Colonic mucosa (tissue), 4 donors: ENCODE results near the gene WFDC1. TPM values are rescaled to one million over a fixed set of nuclear protein-coding genes. Genes with fewer than 3 reads are reported as not detected.
A peak's percentile ranks its signal among the peaks of the same experiment; 100 is the strongest.

Experiments used
- DNase-seq: peaks from one replicate; pipeline ENCODE4 v3.0.0-alpha.2; 2020
- H3K27ac ChIP-seq: fragments of 200-600 bp; one replicate; pipeline ENCODE4 v1.8.0; 2021
- H3K27me3 ChIP-seq: fragments of 200-600 bp; one replicate; pipeline ENCODE4 v1.8.0; 2021
- H3K36me3 ChIP-seq: fragments of 200-600 bp; one replicate; pipeline ENCODE4 v1.8.0; 2021
- H3K4me1 ChIP-seq: fragments of 200-600 bp; one replicate; pipeline ENCODE4 v1.8.0; 2021; ENCODE audit warnings: mild to moderate bottlenecking
- H3K4me3 ChIP-seq: fragments of 200-600 bp; one replicate; pipeline ENCODE4 v1.8.0; 2021
- H3K9ac ChIP-seq, 2 donors: one replicate each; pipeline ENCODE4 v1.7.0; 2013; ENCODE audit warnings: control low read depth in 2 of 2, low read depth in 2 of 2, low read length in 2 of 2
- H3K9me3 ChIP-seq: fragments of 200-600 bp; one replicate; pipeline ENCODE4 v1.8.0; 2021
- intact Hi-C: fragments of 100-400 bp; cut with DNase I; formaldehyde crosslinking; loops from one replicate; pipeline ENCODE4 v1.14.1; 2022
- total RNA-seq, 2 donors: library from RNA; stranded (reverse); fragmentation: NEBNext Ultra II Directional in 1 of 2; extraction: Animal tissue kit (Norgen Biotek cat#: 25700) in 1 of 2; gene quantifications; one replicate each; pipeline ENCODE4 v1.2.1, GENCODE V29; 2021
- TF ChIP-seq, protein P1 (sequence below): fragments of 200-600 bp; IDR thresholded peaks from one replicate; pipeline ENCODE4 v1.8.0; 2022; ENCODE audit warnings: antibody characterized with exemption, mild to moderate bottlenecking
- donor health status: healthy.
- donor health status: DM: no; HTN: no; CAD: no.
- donor health status: DM: no; HTN: no; CAD: no.

The WFDC1 gene
- total RNA-seq, 2 donors from 2014 or later = 4.4 to 17.4 TPM

DNA sequence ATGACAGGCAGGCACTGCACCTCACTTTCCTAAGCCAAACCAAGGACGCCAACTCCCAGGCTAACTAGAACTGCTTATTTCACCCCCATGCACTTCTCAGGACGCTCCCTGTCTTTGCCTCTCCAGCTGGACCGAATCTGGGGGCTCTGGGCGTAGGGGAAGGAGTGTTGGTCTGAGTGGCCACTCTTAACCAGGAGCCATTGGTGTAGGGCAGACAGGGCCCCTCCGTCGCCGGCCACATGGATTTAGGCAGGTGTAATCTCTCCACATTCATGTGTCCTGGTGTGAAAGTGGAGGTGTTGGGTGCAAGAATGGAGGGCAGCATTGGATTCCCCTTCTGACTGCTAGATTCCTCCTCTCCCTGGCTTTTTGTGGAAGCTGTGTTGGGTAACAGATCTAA is 83.4 kb downstream of the WFDC1 start:
- Histone ChIP-seq H3K27me3 (no peaks in the 10 kb centered on the region), H3K27ac (no peak overlapping the region), H3K4me1 (no peaks in the 10 kb centered on the region), H3K9me3 (no peaks in the 10 kb centered on the region), H3K36me3 (no peaks in the 10 kb centered on the region), H3K9ac (no peak overlapping the region), H3K4me3 (no peak overlapping the region)
- TF ChIP-seq, protein P1, sequence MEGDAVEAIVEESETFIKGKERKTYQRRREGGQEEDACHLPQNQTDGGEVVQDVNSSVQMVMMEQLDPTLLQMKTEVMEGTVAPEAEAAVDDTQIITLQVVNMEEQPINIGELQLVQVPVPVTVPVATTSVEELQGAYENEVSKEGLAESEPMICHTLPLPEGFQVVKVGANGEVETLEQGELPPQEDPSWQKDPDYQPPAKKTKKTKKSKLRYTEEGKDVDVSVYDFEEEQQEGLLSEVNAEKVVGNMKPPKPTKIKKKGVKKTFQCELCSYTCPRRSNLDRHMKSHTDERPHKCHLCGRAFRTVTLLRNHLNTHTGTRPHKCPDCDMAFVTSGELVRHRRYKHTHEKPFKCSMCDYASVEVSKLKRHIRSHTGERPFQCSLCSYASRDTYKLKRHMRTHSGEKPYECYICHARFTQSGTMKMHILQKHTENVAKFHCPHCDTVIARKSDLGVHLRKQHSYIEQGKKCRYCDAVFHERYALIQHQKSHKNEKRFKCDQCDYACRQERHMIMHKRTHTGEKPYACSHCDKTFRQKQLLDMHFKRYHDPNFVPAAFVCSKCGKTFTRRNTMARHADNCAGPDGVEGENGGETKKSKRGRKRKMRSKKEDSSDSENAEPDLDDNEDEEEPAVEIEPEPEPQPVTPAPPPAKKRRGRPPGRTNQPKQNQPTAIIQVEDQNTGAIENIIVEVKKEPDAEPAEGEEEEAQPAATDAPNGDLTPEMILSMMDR = no peak
- intact Hi-C loops = no loop called here
- no peak for DNase-seq

- intact Hi-C loops = no loop called here
- Histone ChIP-seq H3K4me3 (no peak overlapping the region), H3K9me3 (no peaks in the 10 kb centered on the region), H3K27me3 (no peaks in the 10 kb centered on the region), H3K9ac (no peak overlapping the region), H3K27ac (no peak overlapping the region), H3K36me3 (no peaks in the 10 kb centered on the region), H3K4me1 (no peaks in the 10 kb centered on the region)
- DNase-seq = no peak
- TF ChIP-seq, protein P1 = no peak
Observed at GRCh38 chr16:84378567-84378966, 83.9 kb downstream of the WFDC1 start.

GRCh38 chr16:84379008-84379708 is 84.5 kb downstream of the WFDC1 start:
- Histone ChIP-seq H3K4me3 (no peak overlapping the region), H3K27ac (no peak overlapping the region), H3K36me3 (no peaks in the 10 kb centered on the region), H3K4me1 (no peaks in the 10 kb centered on the region), H3K9me3 (no peaks in the 10 kb centered on the region), H3K27me3 (no peaks in the 10 kb centered on the region), H3K9ac (peak overlapping the region in 1 of 2 donors; percentile 15)
- DNase-seq = no peak
- intact Hi-C loops = no loop called here
- TF ChIP-seq, protein P1 = no peak

Other genes with a start within 250 kb of the WFDC1 start
- gene MBTPS1, start 177.9 kb upstream of the WFDC1 start, total RNA-seq = 10 to 100 TPM; 69.6 to 80.7 TPM
- 10 to 100 TPM; 10.7 to 12.9 TPM for gene HSDL1, start 149.7 kb upstream of the WFDC1 start, total RNA-seq
- gene DNAAF1, start 149.6 kb upstream of the WFDC1 start, total RNA-seq = under 1 TPM in 1 of 2 donors, not detected in 1; 0.20 TPM
- 10 to 100 TPM; 17.2 to 45.6 TPM for gene TAF1C, start 107.8 kb upstream of the WFDC1 start, total RNA-seq
- not detected for gene ADAD2, start 103.7 kb upstream of the WFDC1 start, total RNA-seq
- not detected for gene KCNG4, start 54.9 kb upstream of the WFDC1 start, total RNA-seq
- gene ATP2C2, start 73.7 kb downstream of the WFDC1 start, total RNA-seq = 100 to 1,000 TPM; 126 to 220 TPM
- 10 to 100 TPM; 17.0 to 23.4 TPM for gene MEAK7, start 209.8 kb downstream of the WFDC1 start, total RNA-seq